ENCODE measurements around the gene C19orf44. TPM values are rescaled to one million over a fixed set of nuclear protein-coding genes. Genes with fewer than 3 reads are reported as not detected.
"Not testable (repeated sequence)": the region's sequence is repeated elsewhere in the genome, so short reads cannot be mapped to it uniquely, and the experiment has no call there.

The C19orf44 gene
- total RNA-seq, 4 donors from 2014 or later = 8.6 to 12.0 (median 10.6) TPM

GRCh38 chr19:16476401-16476800 is 19.8 kb upstream of the C19orf44 start:
- WGBS, 2 donors = 71 to 75% methylated on average over 3 of the region's 3 CpGs
- TF ChIP-seq CTCF (IDR thresholded peaks at IDR 0.05) (no peak), POLR2A (IDR thresholded peaks at IDR 0.05) (no peak)
- intact Hi-C loops (cut with DNase I) = no loop called here
- H3K9me3 ChIP-seq = no peaks in the 10 kb centered on the region
- H3K36me3 ChIP-seq = no peaks in the 10 kb centered on the region
- DNase-seq = no peak
- H3K27ac ChIP-seq = no peak overlapping the region
- H3K4me3 ChIP-seq (replicated peaks in 1 of 3) = no peak overlapping the region
- H3K27me3 ChIP-seq = no peaks in the 10 kb centered on the region
- no peaks in the 10 kb centered on the region for H3K4me1 ChIP-seq

GRCh38 chr19:16477311-16477710 is 18.9 kb upstream of the C19orf44 start:
- Histone ChIP-seq H3K27me3 (no peaks in the 10 kb centered on the region), H3K36me3 (no peaks in the 10 kb centered on the region), H3K4me3 (replicated peaks in 1 of 3) (no peak overlapping the region), H3K4me1 (no peaks in the 10 kb centered on the region), H3K27ac (no peak overlapping the region), H3K9me3 (no peaks in the 10 kb centered on the region)
- 100% methylated on average over 1 of the region's 1 CpG for WGBS, 2 donors
- no peak for DNase-seq
- intact Hi-C loops (cut with DNase I) = no loop called here
- TF ChIP-seq CTCF (IDR thresholded peaks at IDR 0.05) (no peak), POLR2A (IDR thresholded peaks at IDR 0.05) (no peak)

- 89 to 94% methylated on average over 7 of the region's 7 CpGs for WGBS, 2 donors
- TF ChIP-seq POLR2A (IDR thresholded peaks at IDR 0.05) = no peak
- TF ChIP-seq CTCF (IDR thresholded peaks at IDR 0.05) = no peak
- no peaks in the 10 kb centered on the region for H3K9me3 ChIP-seq
- no peak overlapping the region for H3K27ac ChIP-seq
- H3K36me3 ChIP-seq = no peaks in the 10 kb centered on the region
- H3K4me3 ChIP-seq (replicated peaks in 1 of 3) = no peak overlapping the region
- intact Hi-C loops (cut with DNase I) = no loop called here
- H3K4me1 ChIP-seq = no peaks in the 10 kb centered on the region
- no peaks in the 10 kb centered on the region for H3K27me3 ChIP-seq
- DNase-seq = no peak
Observed at GRCh38 chr19:16482745-16483144, 13.4 kb upstream of the C19orf44 start.

- intact Hi-C loops (cut with DNase I); H3K36me3 ChIP-seq; H3K4me3 ChIP-seq (replicated peaks in 1 of 3); DNase-seq; H3K27me3 ChIP-seq; H3K27ac ChIP-seq; H3K9me3 ChIP-seq: not testable (repeated sequence)
- peaks cover 5 to 11% of the 10 kb centered on the region in 2 donors for H3K4me1 ChIP-seq
- 91% methylated on average over 4 of the region's 4 CpGs for WGBS, 2 donors
Observed at GRCh38 chr19:16486476-16486875, 9.7 kb upstream of the C19orf44 start.

GRCh38 chr19:16496613-16496983 is 404 bp downstream of the C19orf44 start:
- intact Hi-C loops (cut with DNase I) = no loop called here
- WGBS, 2 donors = 21 to 33% methylated on average over 16 of the region's 16 CpGs
- Histone ChIP-seq H3K9me3 (no peaks in the 10 kb centered on the region), H3K4me3 (replicated peaks in 1 of 3) (peak overlapping the region; percentile 18 to 61 (median 31)), H3K36me3 (peaks cover 4 to 6% of the 10 kb centered on the region in 2 donors), H3K27me3 (no peaks in the 10 kb centered on the region), H3K27ac (no peak overlapping the region), H3K4me1 (peaks cover 0 to 5% of the 10 kb centered on the region in 2 donors)
- no peak for TF ChIP-seq POLR2A (IDR thresholded peaks at IDR 0.05)
- no peak for TF ChIP-seq CTCF (IDR thresholded peaks at IDR 0.05)
- DNase-seq = peak; percentile 10 to 19

GRCh38 chr19:16497042-16497441 is 848 bp downstream of the C19orf44 start:
- TF ChIP-seq POLR2A (IDR thresholded peaks at IDR 0.05) (no peak), CTCF (IDR thresholded peaks at IDR 0.05) (no peak)
- 89% methylated on average over 12 of the region's 12 CpGs for WGBS, 2 donors
- Histone ChIP-seq H3K36me3 (peaks cover 4 to 6% of the 10 kb centered on the region in 2 donors), H3K27me3 (no peaks in the 10 kb centered on the region), H3K9me3 (no peaks in the 10 kb centered on the region), H3K27ac (no peak overlapping the region), H3K4me3 (replicated peaks in 1 of 3) (peak overlapping the region in 1 of 3 donors; percentile 61), H3K4me1 (peaks cover 0 to 5% of the 10 kb centered on the region in 2 donors)
- DNase-seq = no peak
- intact Hi-C loops (cut with DNase I) = no loop called here

Data from thyroid gland (tissue), 4 donors.